ENCODE results near the gene TAS2R13.

The TAS2R13 gene

GRCh38 chr12:10941369-10941768 lies 32.0 kb upstream of the TAS2R13 start:
- DNase-seq (no peak), ATAC-seq (ENCODE audit: insufficient read depth, low read depth) (no peak)
- H3K9ac ChIP-seq (ENCODE audit: low read depth, low read length) = no peak overlapping the region
- no peaks in the 10 kb centered on the region for H3K27me3 ChIP-seq (ENCODE audit: insufficient read depth, low read length, poor library complexity)
- peaks cover 15% of the 10 kb centered on the region for H4K20me1 ChIP-seq (ENCODE audit: insufficient read depth, low read length)
- no peak for TF ChIP-seq EZH2 (IDR thresholded peaks at IDR 0.05; ENCODE audit: borderline replicate concordance, low read depth, low read length, severe bottlenecking)
- TF ChIP-seq, protein P1, sequence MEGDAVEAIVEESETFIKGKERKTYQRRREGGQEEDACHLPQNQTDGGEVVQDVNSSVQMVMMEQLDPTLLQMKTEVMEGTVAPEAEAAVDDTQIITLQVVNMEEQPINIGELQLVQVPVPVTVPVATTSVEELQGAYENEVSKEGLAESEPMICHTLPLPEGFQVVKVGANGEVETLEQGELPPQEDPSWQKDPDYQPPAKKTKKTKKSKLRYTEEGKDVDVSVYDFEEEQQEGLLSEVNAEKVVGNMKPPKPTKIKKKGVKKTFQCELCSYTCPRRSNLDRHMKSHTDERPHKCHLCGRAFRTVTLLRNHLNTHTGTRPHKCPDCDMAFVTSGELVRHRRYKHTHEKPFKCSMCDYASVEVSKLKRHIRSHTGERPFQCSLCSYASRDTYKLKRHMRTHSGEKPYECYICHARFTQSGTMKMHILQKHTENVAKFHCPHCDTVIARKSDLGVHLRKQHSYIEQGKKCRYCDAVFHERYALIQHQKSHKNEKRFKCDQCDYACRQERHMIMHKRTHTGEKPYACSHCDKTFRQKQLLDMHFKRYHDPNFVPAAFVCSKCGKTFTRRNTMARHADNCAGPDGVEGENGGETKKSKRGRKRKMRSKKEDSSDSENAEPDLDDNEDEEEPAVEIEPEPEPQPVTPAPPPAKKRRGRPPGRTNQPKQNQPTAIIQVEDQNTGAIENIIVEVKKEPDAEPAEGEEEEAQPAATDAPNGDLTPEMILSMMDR (IDR thresholded peaks at IDR 0.05; ENCODE audit: borderline replicate concordance, extremely low read depth, low read length, poor library complexity, severe bottlenecking) = no peak
- no peaks in the 10 kb centered on the region; the same call in 1 of the 2 replicates for H3K79me2 ChIP-seq (ENCODE audit: insufficient read depth, low read length)
- H2AFZ ChIP-seq (ENCODE audit: low read depth, low read length) = no peak overlapping the region
- no peaks in the 10 kb centered on the region for H3K9me3 ChIP-seq (ENCODE audit: insufficient read depth, low read length, severe bottlenecking)
- no peak overlapping the region for H3K27ac ChIP-seq (ENCODE audit: low read length)
- H3K4me1 ChIP-seq (ENCODE audit: insufficient read depth, low read length) = peaks cover 18% of the 10 kb centered on the region
- no peak overlapping the region for H3K4me2 ChIP-seq (ENCODE audit: insufficient read depth, low read length)
- H3K4me3 ChIP-seq (ENCODE audit: low read depth in 1 of 2, low read length in 2 of 2) = no peak overlapping the region
- H3K36me3 ChIP-seq (ENCODE audit: insufficient read depth, low read length) = no peaks in the 10 kb centered on the region

- H3K4me2 ChIP-seq (ENCODE audit: insufficient read depth, low read length) = no peak overlapping the region
- no peak for TF ChIP-seq EZH2 (IDR thresholded peaks at IDR 0.05; ENCODE audit: borderline replicate concordance, low read depth, low read length, severe bottlenecking)
- TF ChIP-seq, protein P1 (IDR thresholded peaks at IDR 0.05; ENCODE audit: borderline replicate concordance, extremely low read depth, low read length, poor library complexity, severe bottlenecking) = no peak
- no peaks in the 10 kb centered on the region for H3K9me3 ChIP-seq (ENCODE audit: insufficient read depth, low read length, severe bottlenecking)
- peaks cover 15% of the 10 kb centered on the region for H4K20me1 ChIP-seq (ENCODE audit: insufficient read depth, low read length)
- no peak overlapping the region for H2AFZ ChIP-seq (ENCODE audit: low read depth, low read length)
- H3K9ac ChIP-seq (ENCODE audit: low read depth, low read length) = no peak overlapping the region
- no peak overlapping the region for H3K4me3 ChIP-seq (ENCODE audit: low read depth in 1 of 2, low read length in 2 of 2)
- DNase-seq = no peak
- H3K4me1 ChIP-seq (ENCODE audit: insufficient read depth, low read length) = peaks cover 18% of the 10 kb centered on the region
- H3K27ac ChIP-seq (ENCODE audit: low read length) = no peak overlapping the region
- no peaks in the 10 kb centered on the region for H3K27me3 ChIP-seq (ENCODE audit: insufficient read depth, low read length, poor library complexity)
- no peak for ATAC-seq (ENCODE audit: insufficient read depth, low read depth)
- H3K79me2 ChIP-seq (ENCODE audit: insufficient read depth, low read length) = no peaks in the 10 kb centered on the region; the same call in 1 of the 2 replicates
- no peaks in the 10 kb centered on the region for H3K36me3 ChIP-seq (ENCODE audit: insufficient read depth, low read length)
Measured at GRCh38 chr12:10940389-10940788, 31.0 kb upstream of the TAS2R13 start.

DNA sequence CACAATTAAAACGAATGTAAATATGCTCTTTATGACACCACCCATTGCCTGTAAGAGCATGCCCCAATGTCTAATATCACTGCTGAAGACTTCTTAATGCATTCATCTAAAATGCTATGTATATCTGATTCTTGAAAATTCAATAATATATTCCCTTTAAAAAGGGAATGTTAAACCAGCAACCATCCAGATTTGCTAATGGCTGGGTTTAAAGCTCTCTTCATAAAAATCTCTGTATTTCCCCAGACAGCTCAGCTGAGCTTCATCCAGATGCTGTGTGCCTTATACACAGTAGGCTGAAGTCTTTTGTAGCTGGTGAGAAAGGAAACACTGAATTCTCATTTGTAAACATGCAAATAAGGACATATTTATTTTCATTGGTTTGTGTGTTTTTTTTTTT lies 29.8 kb upstream of the TAS2R13 start, which contains the start of gene TAS2R14:
Gene TAS2R14 (minus strand): TSS at position 101 of the 400 bp plus-strand sequence. CDS start 56 bp downstream, at position 45.
- H3K4me3 ChIP-seq (ENCODE audit: low read depth in 1 of 2, low read length in 2 of 2) = no peak within 1 kb of the TSS

More for the DNA sequence above, 29.8 kb upstream of the TAS2R13 start, which contains the start of gene TAS2R14:
- DNase-seq (no peak), ATAC-seq (ENCODE audit: insufficient read depth, low read depth) (no peak)
- peaks cover 15% of the 10 kb centered on the region for H4K20me1 ChIP-seq (ENCODE audit: insufficient read depth, low read length)
- H3K9me3 ChIP-seq (ENCODE audit: insufficient read depth, low read length, severe bottlenecking) = no peaks in the 10 kb centered on the region
- peaks cover 18% of the 10 kb centered on the region for H3K4me1 ChIP-seq (ENCODE audit: insufficient read depth, low read length)
- H3K27ac ChIP-seq (ENCODE audit: low read length) = no peak within 1 kb of the TSS
- H3K9ac ChIP-seq (ENCODE audit: low read depth, low read length) = no peak within 1 kb of the TSS
- no peaks in the 10 kb centered on the region for H3K27me3 ChIP-seq (ENCODE audit: insufficient read depth, low read length, poor library complexity)
- H3K4me2 ChIP-seq (ENCODE audit: insufficient read depth, low read length) = no peak within 1 kb of the TSS
- no peaks in the 10 kb centered on the region for H3K36me3 ChIP-seq (ENCODE audit: insufficient read depth, low read length)
- TF ChIP-seq, protein P1 (IDR thresholded peaks at IDR 0.05; ENCODE audit: borderline replicate concordance, extremely low read depth, low read length, poor library complexity, severe bottlenecking) = no peak
- TF ChIP-seq EZH2 (IDR thresholded peaks at IDR 0.05; ENCODE audit: borderline replicate concordance, low read depth, low read length, severe bottlenecking) = no peak
- H3K79me2 ChIP-seq (ENCODE audit: insufficient read depth, low read length) = no peaks in the 10 kb centered on the region; the same call in 1 of the 2 replicates
- H2AFZ ChIP-seq (ENCODE audit: low read depth, low read length) = no peak within 1 kb of the TSS
